ENCODE results near the gene CEP63. TPM values are rescaled to one million over a fixed set of nuclear protein-coding genes. Genes with fewer than 3 reads are reported as not detected.

The CEP63 gene
- total and polyA plus RNA-seq, 2 of the 8 experiments (the other 6 are each of a cell fraction or from before 2014, with no cell fraction given), result 5.3 to 18.2 TPM

- no peaks in the 10 kb centered on the region for H3K9me3 ChIP-seq (ENCODE audit: insufficient read depth in 2 of 2, low read depth in 1 of 2, low read length in 1 of 2)
- H3K23ac ChIP-seq (ENCODE audit: insufficient read length), result no peak overlapping the region
- no peak overlapping the region for H2BK15ac ChIP-seq (ENCODE audit: low read length)
- 94% methylated on average over 9 of the region's 10 CpGs; no CpG with 5 or more reads in 1 of the 2 experiments for WGBS, 2 experiments (ENCODE audit: extremely low coverage in 1 of 2, insufficient coverage in 1 of 2, insufficient read length in 1 of 2, insufficient replicate concordance in 2 of 2, low coverage in 1 of 2, low lambda C conversion rate in 2 of 2, missing lambda C conversion rate in 1 of 2)
- no peak overlapping the region for H3K4me2 ChIP-seq (ENCODE audit: insufficient read depth in 1 of 2, low read depth in 2 of 2, low read length in 2 of 2)
- H2BK12ac ChIP-seq (ENCODE audit: low read depth, low read length), result no peak overlapping the region
- TF ChIP-seq CTBP2 (IDR thresholded peaks at IDR 0.05; ENCODE audit: borderline replicate concordance, insufficient read depth, insufficient read length, low read length) (no peak), NANOG (IDR thresholded peaks at IDR 0.05; ENCODE audit: insufficient read depth, low read depth, low read length, poor library complexity, severe bottlenecking) (no peak), ZNF274 (IDR thresholded peaks at IDR 0.05; ENCODE audit: borderline replicate concordance, extremely low read depth, low read length) (no peak)
- H3K79me2 ChIP-seq (ENCODE audit: control insufficient read depth in 1 of 2, insufficient read depth in 2 of 2, low read length in 2 of 2), result no peaks in the 10 kb centered on the region
- no peak overlapping the region for H3K27ac ChIP-seq (ENCODE audit: low read depth, low read length)
- no peak overlapping the region for H2AK5ac ChIP-seq (ENCODE audit: low read depth, low read length)
- H3K36me3 ChIP-seq (ENCODE audit: control insufficient read depth in 2 of 4, insufficient read depth in 4 of 4, low read length in 3 of 4), result no peaks in the 10 kb centered on the region
- no peak for FAIRE-seq
- no peak overlapping the region for H2BK20ac ChIP-seq (ENCODE audit: low read length)
- no peaks in the 10 kb centered on the region for H3K23me2 ChIP-seq (ENCODE audit: low read depth, low read length)
- no peak overlapping the region for H3K4ac ChIP-seq (replicated peaks; ENCODE audit: insufficient read length, low read depth, low read length)
- H3K27me3 ChIP-seq (replicated peaks in 1 of 4; ENCODE audit: control insufficient read depth in 3 of 4, extremely low read depth in 1 of 4, insufficient read depth in 3 of 4, low read length in 3 of 4), result no peaks in the 10 kb centered on the region; a peak in 1 of 7 replicates
- H3K4me1 ChIP-seq (replicated peaks in 1 of 4; ENCODE audit: control insufficient read depth in 3 of 4, insufficient read depth in 4 of 4, low read length in 3 of 4), result no peaks in the 10 kb centered on the region
- no peak overlapping the region for H4K5ac ChIP-seq (ENCODE audit: insufficient read length, low read depth, low read length)
- peaks cover 0 to 2% of the 10 kb centered on the region in 2 experiments for H4K20me1 ChIP-seq (replicated peaks in 1 of 2; ENCODE audit: control insufficient read depth in 1 of 2, insufficient read depth in 2 of 2, low read length in 2 of 2)
- no peak overlapping the region for H3K4me3 ChIP-seq (ENCODE audit: extremely low read depth in 1 of 4, insufficient read depth in 2 of 4, low read depth in 3 of 4, low read length in 4 of 4)
- H3K18ac ChIP-seq (ENCODE audit: extremely low read depth, low read length), result no peak overlapping the region
- POLR2A ChIA-PET (ENCODE audit: partially characterized antibody), result no interaction called here
- H3K79me1 ChIP-seq (ENCODE audit: low read depth, low read length), result no peaks in the 10 kb centered on the region
- no peak overlapping the region for H2BK5ac ChIP-seq (ENCODE audit: low read depth, low read length)
- H2BK120ac ChIP-seq (replicated peaks; ENCODE audit: low read depth, low read length), result no peak overlapping the region
- CTCF ChIA-PET (ENCODE audit: partially characterized antibody), result interaction anchor here (1.3 to 13.3 kb wide), 3 partner anchors 9 to 185 kb away, joined by 3 to 197 read pairs (median 4); partner anchors contain the start of gene EPHB1
- no peak overlapping the region for H2AFZ ChIP-seq (ENCODE audit: low read length)
- no peak for DNase-seq (ENCODE audit: low read depth in 1 of 2, low spot score in 2 of 2)
- H3K9ac ChIP-seq (replicated peaks in 1 of 4; ENCODE audit: extremely low read depth in 1 of 4, low read depth in 3 of 4, low read length in 3 of 4), result no peak overlapping the region
- H3K56ac ChIP-seq (replicated peaks; ENCODE audit: insufficient read length, low read depth, low read length), result no peak overlapping the region
- H4K8ac ChIP-seq (ENCODE audit: extremely low read depth, insufficient read depth, low read length), result no peak overlapping the region
- no peak overlapping the region for H3K14ac ChIP-seq (ENCODE audit: insufficient read length)
- H4K91ac ChIP-seq (replicated peaks; ENCODE audit: insufficient read length, low read length), result no peak overlapping the region
Measured at GRCh38 chr3:134609821-134610431, 124.1 kb downstream of the CEP63 start.

Measured in H1 (cell line).